ENCODE data around the gene FAAP24. TPM values are rescaled to one million over a fixed set of nuclear protein-coding genes. Genes with fewer than 3 reads are reported as not detected.

The FAAP24 gene
- total RNA-seq, 1 experiment from 2014 or later: 7.3 TPM

DNA sequence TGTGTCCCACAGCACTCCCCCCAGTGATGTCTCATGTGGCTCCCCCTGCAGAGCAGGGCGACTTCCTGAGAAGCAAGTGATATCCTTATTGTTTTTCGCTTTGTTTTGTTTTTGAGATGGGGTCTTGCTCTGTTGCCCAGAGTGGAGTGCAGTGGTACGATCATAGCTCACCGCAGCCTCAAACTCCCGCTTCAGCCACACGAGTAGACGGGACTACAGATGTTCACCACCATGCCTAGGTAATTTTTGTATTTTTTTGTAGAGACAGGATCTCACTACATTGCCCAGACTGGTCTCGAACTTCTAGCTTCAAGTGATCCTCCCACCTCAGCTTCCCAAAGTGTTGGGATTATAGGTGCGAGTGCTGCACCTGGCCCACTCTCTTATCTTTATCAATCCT is 5.3 kb upstream of the FAAP24 start:
- no peaks in the 10 kb centered on the region for H3K9me3 Mint-ChIP-seq (ENCODE audit: low read depth, unreplicated experiment)
- no peaks in the 10 kb centered on the region for H3K27me3 Mint-ChIP-seq (ENCODE audit: unreplicated experiment)
- CTCF ChIA-PET: interaction anchor here (0.6 to 0.8 kb wide), 2 partner anchors 37 to 285 kb away, joined by 4 to 10 read pairs; no protein-coding TSS in a partner anchor
- TF ChIP-seq, protein P1, sequence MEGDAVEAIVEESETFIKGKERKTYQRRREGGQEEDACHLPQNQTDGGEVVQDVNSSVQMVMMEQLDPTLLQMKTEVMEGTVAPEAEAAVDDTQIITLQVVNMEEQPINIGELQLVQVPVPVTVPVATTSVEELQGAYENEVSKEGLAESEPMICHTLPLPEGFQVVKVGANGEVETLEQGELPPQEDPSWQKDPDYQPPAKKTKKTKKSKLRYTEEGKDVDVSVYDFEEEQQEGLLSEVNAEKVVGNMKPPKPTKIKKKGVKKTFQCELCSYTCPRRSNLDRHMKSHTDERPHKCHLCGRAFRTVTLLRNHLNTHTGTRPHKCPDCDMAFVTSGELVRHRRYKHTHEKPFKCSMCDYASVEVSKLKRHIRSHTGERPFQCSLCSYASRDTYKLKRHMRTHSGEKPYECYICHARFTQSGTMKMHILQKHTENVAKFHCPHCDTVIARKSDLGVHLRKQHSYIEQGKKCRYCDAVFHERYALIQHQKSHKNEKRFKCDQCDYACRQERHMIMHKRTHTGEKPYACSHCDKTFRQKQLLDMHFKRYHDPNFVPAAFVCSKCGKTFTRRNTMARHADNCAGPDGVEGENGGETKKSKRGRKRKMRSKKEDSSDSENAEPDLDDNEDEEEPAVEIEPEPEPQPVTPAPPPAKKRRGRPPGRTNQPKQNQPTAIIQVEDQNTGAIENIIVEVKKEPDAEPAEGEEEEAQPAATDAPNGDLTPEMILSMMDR (IDR thresholded peaks at IDR 0.05; ENCODE audit: unreplicated experiment): no peak
- DNase-seq: no peak
- BruUV-seq (replicated peaks): no TSS peak
- H3K36me3 Mint-ChIP-seq (ENCODE audit: insufficient read depth, unreplicated experiment): peaks cover 20% of the 10 kb centered on the region
- H3K4me3 Mint-ChIP-seq (ENCODE audit: low read depth, unreplicated experiment): no peak overlapping the region
- H3K27ac Mint-ChIP-seq (ENCODE audit: unreplicated experiment): no peak overlapping the region
- no peaks in the 10 kb centered on the region for H3K4me1 Mint-ChIP-seq (ENCODE audit: low read depth, unreplicated experiment)
- intact Hi-C loops (cut with micrococcal nuclease; ENCODE audit: unreplicated experiment): no loop called here

DNA sequence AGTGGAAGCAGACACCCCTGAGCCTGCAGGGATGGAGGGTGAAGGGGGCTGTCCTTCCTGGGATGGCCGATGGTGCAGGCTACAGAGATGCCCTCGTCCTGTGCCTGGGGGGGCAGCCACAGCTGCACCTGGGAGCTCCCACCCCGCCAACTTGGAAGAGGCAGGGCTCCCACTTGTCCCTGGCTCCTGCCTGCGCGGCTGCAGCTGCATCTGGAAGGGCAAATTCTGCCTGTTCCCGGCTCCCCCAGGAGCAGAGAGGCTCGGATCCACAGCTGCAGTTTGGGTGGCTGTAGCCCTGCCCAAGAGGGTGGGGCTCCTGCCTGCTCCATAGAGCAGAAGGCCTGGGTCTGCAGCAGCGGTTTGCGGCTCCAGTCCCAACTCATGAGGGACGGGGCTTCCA is 2.5 kb upstream of the FAAP24 start:
- TF ChIP-seq, protein P1 (IDR thresholded peaks at IDR 0.05; ENCODE audit: unreplicated experiment): no peak
- H3K36me3 Mint-ChIP-seq (ENCODE audit: insufficient read depth, unreplicated experiment): peaks cover 43% of the 10 kb centered on the region
- no peaks in the 10 kb centered on the region for H3K9me3 Mint-ChIP-seq (ENCODE audit: low read depth, unreplicated experiment)
- BruUV-seq (replicated peaks): no TSS peak
- intact Hi-C loops (cut with micrococcal nuclease; ENCODE audit: unreplicated experiment): no loop called here
- CTCF ChIA-PET: no interaction called here
- no peaks in the 10 kb centered on the region for H3K4me1 Mint-ChIP-seq (ENCODE audit: low read depth, unreplicated experiment)
- H3K4me3 Mint-ChIP-seq (ENCODE audit: low read depth, unreplicated experiment): no peak overlapping the region
- H3K27me3 Mint-ChIP-seq (ENCODE audit: unreplicated experiment): no peaks in the 10 kb centered on the region
- no peak overlapping the region for H3K27ac Mint-ChIP-seq (ENCODE audit: unreplicated experiment)
- DNase-seq: no peak

DNA sequence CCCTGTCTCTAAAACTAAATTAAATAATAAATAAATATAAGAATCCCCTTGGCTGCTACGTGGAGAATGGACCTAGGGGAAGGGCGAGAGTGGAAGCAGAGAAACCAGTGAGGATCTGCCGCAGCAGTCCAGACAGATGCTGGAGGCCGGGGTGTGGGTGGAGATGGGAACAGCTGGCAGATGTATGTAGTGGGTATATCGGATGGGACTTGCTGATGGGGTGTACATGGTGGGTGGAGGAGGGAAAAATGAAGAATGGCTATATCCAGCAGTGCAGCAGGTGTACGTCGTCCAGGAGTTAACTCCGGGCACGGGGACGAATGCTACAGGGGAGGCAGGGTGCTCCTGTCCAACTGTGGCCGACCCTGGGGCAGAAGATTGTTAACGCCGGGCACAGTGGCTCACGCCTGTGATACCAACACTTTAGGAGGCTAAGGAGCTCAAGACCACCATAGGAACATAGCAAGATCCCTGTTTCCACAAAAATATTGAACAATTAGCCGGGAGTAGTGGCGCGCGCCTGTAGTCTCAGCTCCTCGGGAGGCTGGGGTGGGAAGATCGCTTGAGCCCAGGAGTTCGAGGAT is 938 bp upstream of the FAAP24 start:
- peaks cover 50% of the 10 kb centered on the region for H3K36me3 Mint-ChIP-seq (ENCODE audit: insufficient read depth, unreplicated experiment)
- no peak for DNase-seq
- peak overlapping the region; percentile 91 for H3K4me3 Mint-ChIP-seq (ENCODE audit: low read depth, unreplicated experiment)
- no peaks in the 10 kb centered on the region for H3K9me3 Mint-ChIP-seq (ENCODE audit: low read depth, unreplicated experiment)
- TSS peak; percentile 78 for BruUV-seq (replicated peaks)
- H3K4me1 Mint-ChIP-seq (ENCODE audit: low read depth, unreplicated experiment): no peaks in the 10 kb centered on the region
- TF ChIP-seq, protein P1 (IDR thresholded peaks at IDR 0.05; ENCODE audit: unreplicated experiment): no peak
- CTCF ChIA-PET: interaction anchor here (0.7 to 0.9 kb wide), 5 partner anchors 10 to 1431 kb away, joined by 3 to 6 read pairs (median 4); no protein-coding TSS in a partner anchor
- no peaks in the 10 kb centered on the region for H3K27me3 Mint-ChIP-seq (ENCODE audit: unreplicated experiment)
- peak overlapping the region; percentile 98 for H3K27ac Mint-ChIP-seq (ENCODE audit: unreplicated experiment)
- intact Hi-C loops (cut with micrococcal nuclease; ENCODE audit: unreplicated experiment): no loop called here

DNA sequence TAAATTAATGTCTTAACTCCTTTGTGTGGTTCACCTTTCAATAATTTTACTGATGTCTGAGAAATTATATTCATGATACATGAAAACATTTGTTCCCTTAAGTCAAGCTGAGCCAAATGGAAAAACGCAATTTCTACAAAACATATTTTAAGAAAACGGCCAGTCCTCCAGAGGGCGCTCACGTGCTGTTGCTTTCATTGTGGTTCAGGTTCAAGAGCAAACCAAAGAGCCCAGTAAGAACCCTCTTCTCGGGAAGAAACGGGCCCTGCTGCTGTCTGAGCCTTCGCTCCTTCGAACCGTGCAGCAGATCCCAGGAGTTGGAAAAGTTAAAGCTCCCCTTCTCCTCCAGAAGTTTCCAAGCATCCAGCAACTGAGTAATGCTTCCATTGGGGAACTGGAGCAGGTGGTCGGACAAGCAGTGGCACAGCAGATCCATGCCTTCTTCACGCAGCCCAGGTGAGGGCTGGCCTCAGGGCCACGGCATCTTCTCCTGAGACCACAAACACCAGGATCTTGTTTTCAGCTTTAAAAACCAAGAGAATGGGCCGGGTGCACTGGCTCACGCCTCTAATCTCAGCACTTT is 4.3 kb downstream of the FAAP24 start:
- H3K36me3 Mint-ChIP-seq (ENCODE audit: insufficient read depth, unreplicated experiment): peaks cover 73% of the 10 kb centered on the region

More for the DNA sequence above, 4.3 kb downstream of the FAAP24 start:
- intact Hi-C loops (cut with micrococcal nuclease; ENCODE audit: unreplicated experiment): loop anchor here (1.0 to 5.0 kb wide), 2 partner anchors 143 to 206 kb away; no protein-coding TSS in a partner anchor
- TF ChIP-seq, protein P1 (IDR thresholded peaks at IDR 0.05; ENCODE audit: unreplicated experiment): peak; percentile 89
- CTCF ChIA-PET: interaction anchor here (0.6 to 1.5 kb wide), 3 partner anchors 142 to 198 kb away, joined by 3 to 8 read pairs (median 5); no protein-coding TSS in a partner anchor
- no TSS peak for BruUV-seq (replicated peaks)
- Mint-ChIP-seq H3K4me3 (ENCODE audit: low read depth, unreplicated experiment) (no peak overlapping the region), H3K4me1 (ENCODE audit: low read depth, unreplicated experiment) (no peaks in the 10 kb centered on the region), H3K27ac (ENCODE audit: unreplicated experiment) (peak overlapping the region; percentile 19), H3K9me3 (ENCODE audit: low read depth, unreplicated experiment) (no peaks in the 10 kb centered on the region), H3K27me3 (ENCODE audit: unreplicated experiment) (no peaks in the 10 kb centered on the region)
- peak; percentile 83 for DNase-seq

Measured in Calu3 (cell line).